OCI-LY3 (cell line): ENCODE data around the gene FAM117B.

Source experiments
- H2AFZ ChIP-seq: fragments of 200-600, 300-600 bp; shearing (Covaris generic); 2 replicates; pipeline ENCODE4 v1.6.0; 2014; ENCODE audit warnings: antibody characterized with exemption, low read depth, low read length
- H3K27ac ChIP-seq: fragments of 200-600, 300-600 bp; sonication (generic); 2 replicates; pipeline ENCODE4 v1.5.1; 2014; ENCODE audit warnings: mild to moderate bottlenecking, low read length, moderate library complexity, mixed read lengths
- H3K27me3 ChIP-seq: fragments of 200-600, 300-600 bp; sonication (generic); 2 replicates; pipeline ENCODE4 v1.6.1; 2014; ENCODE audit warnings: low read depth, low read length, mixed read lengths
- H3K36me3 ChIP-seq: fragments of 200-600, 300-600 bp; sonication (generic); replicated peaks from 2 replicates; pipeline ENCODE3; 2014; ENCODE audit warnings: low read depth, low read length, mixed read lengths
- H3K4me1 ChIP-seq: fragments of 300-600, 200-600 bp; sonication (generic); 2 replicates; pipeline ENCODE4 v1.6.1; 2014; ENCODE audit warnings: low read length, mixed read lengths
- H3K4me2 ChIP-seq: fragments of 200-600, 300-600 bp; sonication (generic); 2 replicates; pipeline ENCODE4 v1.6.1; 2014; ENCODE audit warnings: low read length, mixed read lengths
- H3K4me3 ChIP-seq: fragments of 300-600, 200-600 bp; sonication (generic); 2 replicates; pipeline ENCODE4 v1.5.1; 2014; ENCODE audit warnings: antibody characterized with exemption, mild to moderate bottlenecking, low read length, moderate library complexity
- H3K79me2 ChIP-seq: fragments of 300-600, 200-600 bp; shearing (Covaris generic); 2 replicates; pipeline ENCODE4 v1.6.1; 2014; ENCODE audit warnings: mild to moderate bottlenecking, low read length, mixed read lengths
- H3K9ac ChIP-seq: fragments of 300-600, 200-600 bp; shearing (Covaris generic); 2 replicates; pipeline ENCODE4 v1.6.0; 2014; ENCODE audit warnings: mild to moderate bottlenecking, low read length, moderate library complexity
- H3K9me3 ChIP-seq: fragments of 200-600, 300-600 bp; shearing (Covaris generic); 2 replicates; pipeline ENCODE4 v1.6.1; 2014; ENCODE audit warnings: low read length, mixed read lengths; ENCODE audit not compliant: insufficient read depth
- H4K20me1 ChIP-seq: fragments of 200-600, 300-600 bp; sonication (generic); 2 replicates; pipeline ENCODE4 v1.6.1; 2016; ENCODE audit warnings: low read length, mixed read lengths; ENCODE audit not compliant: insufficient read depth
- CTCF ChIP-seq: fragments of 200-600, 300-600 bp; sonication (generic); IDR thresholded peaks from 2 replicates; pipeline ENCODE4 v1.5.1; 2014; ENCODE audit warnings: antibody characterized with exemption, low read length, low read depth
- EZH2phosphoT487 ChIP-seq: fragments of 200-600 bp; shearing (Covaris generic); IDR thresholded peaks from 2 replicates; pipeline ENCODE4 v1.6.1; 2018; ENCODE audit warnings: antibody characterized with exemption, mixed run types, low read depth

Gene FAM117B

GRCh38 chr2:202818321-202818720 is 183.6 kb downstream of the FAM117B start:
- Histone ChIP-seq H2AFZ (no peak overlapping the region), H3K36me3 (peaks cover 4% of the 10 kb centered on the region), H3K9me3 (no peaks in the 10 kb centered on the region), H4K20me1 (no peaks in the 10 kb centered on the region), H3K4me3 (no peak overlapping the region), H3K27ac (no peak overlapping the region), H3K9ac (no peak overlapping the region), H3K4me1 (peaks cover 5% of the 10 kb centered on the region; the same call in 1 of the 2 replicates), H3K27me3 (no peaks in the 10 kb centered on the region), H3K4me2 (no peak overlapping the region), H3K79me2 (no peaks in the 10 kb centered on the region)
- TF ChIP-seq EZH2phosphoT487, result no peak
- TF ChIP-seq CTCF, result no peak
